Gastrocnemius medialis (tissue), 4 donors: ENCODE measurements around the gene TNFRSF13B.

Experiments
- POLR2A ChIP-seq, 2 donors: fragments of 450-650 bp; IDR thresholded peaks; one replicate each; pipeline ENCODE4 v1.6.1; 2017; ENCODE audit warnings: antibody characterized with exemption in 2 of 2, mild to moderate bottlenecking in 2 of 2, moderate library complexity in 2 of 2
- TF ChIP-seq, protein P1 (sequence below), 5 experiments: fragments of 450-650 bp in 3 of 5; fragments of 200-600 bp in 2 of 5; sonication (generic) in 2 of 5; IDR thresholded peaks in 4 of 5; conservative IDR thresholded peaks in 1 of 5; 1 replicate in 4 of 5; 2 replicates in 1 of 5; pipeline ENCODE4 v1.5.1; 2016 to 2019; ENCODE audit warnings: antibody characterized with exemption in 5 of 5, mild to moderate bottlenecking in 3 of 5, moderate library complexity in 3 of 5

DNA sequence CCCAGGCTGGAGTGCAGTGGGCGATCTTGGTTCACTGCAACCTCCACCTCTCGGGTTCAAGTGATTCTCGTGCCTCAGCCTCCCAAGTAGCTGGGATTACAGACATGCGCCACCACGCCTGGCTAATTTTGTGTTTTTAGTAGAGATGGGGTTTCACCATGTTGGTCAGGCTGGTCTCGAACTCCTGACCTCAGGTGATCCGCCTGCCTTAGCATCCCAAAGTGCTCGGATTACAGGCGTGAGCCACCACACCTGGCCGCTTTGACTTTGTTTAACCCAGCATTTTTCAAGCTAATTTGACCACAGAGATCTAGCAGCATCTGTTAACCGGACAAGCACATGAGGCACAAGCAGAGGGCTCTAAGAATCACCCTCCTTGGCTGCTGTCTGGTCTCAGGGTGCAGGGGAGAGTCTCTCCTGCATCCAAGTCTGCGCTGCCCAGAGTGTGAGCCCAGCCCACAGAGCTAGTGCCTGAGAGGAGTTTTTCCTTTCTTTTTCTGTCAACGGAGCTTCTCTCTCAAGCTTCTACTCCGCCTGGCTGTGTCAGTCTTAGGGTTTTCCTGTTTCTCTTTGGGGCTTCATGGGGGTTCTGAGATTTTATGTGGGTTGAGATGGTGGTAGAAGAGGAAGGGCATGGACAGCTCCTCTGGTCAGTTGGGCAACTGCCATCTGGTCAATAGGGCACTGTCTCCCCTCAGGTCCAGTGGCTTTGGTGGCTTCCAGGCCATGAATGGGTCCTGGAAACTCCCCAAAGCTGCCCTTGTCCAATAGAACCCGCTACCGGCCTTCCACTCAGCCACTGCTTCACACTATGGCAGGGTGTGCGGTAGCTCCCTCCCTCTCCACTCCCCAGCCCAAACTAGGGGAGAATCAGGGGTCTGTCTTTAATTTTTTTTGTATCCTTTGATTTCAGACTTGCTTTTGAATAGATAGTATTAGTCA lies 59.6 kb downstream of the TNFRSF13B start:
- TF ChIP-seq, protein P1, sequence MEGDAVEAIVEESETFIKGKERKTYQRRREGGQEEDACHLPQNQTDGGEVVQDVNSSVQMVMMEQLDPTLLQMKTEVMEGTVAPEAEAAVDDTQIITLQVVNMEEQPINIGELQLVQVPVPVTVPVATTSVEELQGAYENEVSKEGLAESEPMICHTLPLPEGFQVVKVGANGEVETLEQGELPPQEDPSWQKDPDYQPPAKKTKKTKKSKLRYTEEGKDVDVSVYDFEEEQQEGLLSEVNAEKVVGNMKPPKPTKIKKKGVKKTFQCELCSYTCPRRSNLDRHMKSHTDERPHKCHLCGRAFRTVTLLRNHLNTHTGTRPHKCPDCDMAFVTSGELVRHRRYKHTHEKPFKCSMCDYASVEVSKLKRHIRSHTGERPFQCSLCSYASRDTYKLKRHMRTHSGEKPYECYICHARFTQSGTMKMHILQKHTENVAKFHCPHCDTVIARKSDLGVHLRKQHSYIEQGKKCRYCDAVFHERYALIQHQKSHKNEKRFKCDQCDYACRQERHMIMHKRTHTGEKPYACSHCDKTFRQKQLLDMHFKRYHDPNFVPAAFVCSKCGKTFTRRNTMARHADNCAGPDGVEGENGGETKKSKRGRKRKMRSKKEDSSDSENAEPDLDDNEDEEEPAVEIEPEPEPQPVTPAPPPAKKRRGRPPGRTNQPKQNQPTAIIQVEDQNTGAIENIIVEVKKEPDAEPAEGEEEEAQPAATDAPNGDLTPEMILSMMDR (IDR thresholded peaks at IDR 0.05 in 4 of 5, conservative IDR thresholded peaks at IDR 0.05 in 1 of 5) = no peak
- no peak for TF ChIP-seq POLR2A (IDR thresholded peaks at IDR 0.05)
